OCI-M2 (cell line): ENCODE data around the gene FAM184A.
A peak's percentile ranks its signal among the peaks of the same experiment; 100 is the strongest.
"Not testable (repeated sequence)": the region's sequence is repeated elsewhere in the genome, so short reads cannot be mapped to it uniquely, and the experiment has no call there.

ENCODE experiments used
- DNase-seq: peaks from one replicate; lab custom pipeline; 2025; ENCODE audit not compliant: unreplicated experiment; lab: John Stamatoyannopoulos, UW

The FAM184A gene

GRCh38 chr6:119078376-119079282 is at the start of gene FAM184A:
Gene FAM184A, minus strand, starts transcription at chr6:119078664. Its CDS starts 365 bp downstream, at chr6:119078299.
- no peak for DNase-seq

- DNase-seq = no peak
Measured at GRCh38 chr6:119127627-119128026, 49.2 kb upstream of the FAM184A start.

GRCh38 chr6:119126826-119127225 is 48.4 kb upstream of the FAM184A start:
- DNase-seq = no peak

GRCh38 chr6:119126140-119126539 is 47.7 kb upstream of the FAM184A start:
- DNase-seq = no peak

- DNase-seq = no peak
Measured at GRCh38 chr6:119125576-119125975, 47.1 kb upstream of the FAM184A start.

GRCh38 chr6:119124079-119124824 is 45.8 kb upstream of the FAM184A start:
- DNase-seq = no peak

- no peak for DNase-seq
Measured at GRCh38 chr6:119122336-119122735, 43.9 kb upstream of the FAM184A start.

- DNase-seq = no peak
Measured at GRCh38 chr6:119121367-119121766, 42.9 kb upstream of the FAM184A start.

- no peak for DNase-seq
Measured at GRCh38 chr6:119119989-119120388, 41.5 kb upstream of the FAM184A start.

- DNase-seq = not testable (repeated sequence)
Measured at GRCh38 chr6:119119062-119119461, 40.6 kb upstream of the FAM184A start.

GRCh38 chr6:119116712-119117281 is 38.3 kb upstream of the FAM184A start:
- DNase-seq = no peak

- DNase-seq = no peak
Measured at GRCh38 chr6:119113961-119114360, 35.5 kb upstream of the FAM184A start.

- no peak for DNase-seq
Measured at GRCh38 chr6:119112812-119113530, 34.5 kb upstream of the FAM184A start.

- peak; percentile 27 for DNase-seq
Measured at GRCh38 chr6:119110601-119111548, 32.4 kb upstream of the FAM184A start.

- DNase-seq = no peak
Measured at GRCh38 chr6:119109654-119110325, 31.3 kb upstream of the FAM184A start.

- DNase-seq = no peak
Measured at GRCh38 chr6:119108076-119108475, 29.6 kb upstream of the FAM184A start.

- DNase-seq = no peak
Measured at GRCh38 chr6:119105282-119105681, 26.8 kb upstream of the FAM184A start.

GRCh38 chr6:119102901-119103300 is 24.4 kb upstream of the FAM184A start:
- no peak for DNase-seq

- DNase-seq = no peak
Measured at GRCh38 chr6:119100115-119100514, 21.7 kb upstream of the FAM184A start.
